Epithelial cell of esophagus (primary cell): ENCODE measurements around the gene SHB.

Experiments used
- DNase-seq: peaks from one replicate; pipeline ENCODE4 v3.0.0; 2010; ENCODE audit warnings: low read depth
- H3K4me3 ChIP-seq: 2 replicates; pipeline ENCODE4 v1.5.1; 2011; ENCODE audit warnings: mild to moderate bottlenecking, low read length, control low read depth
- CTCF ChIP-seq: IDR thresholded peaks from 2 replicates; pipeline ENCODE4 v1.5.1; 2011; ENCODE audit warnings: low read depth, mild to moderate bottlenecking, low read length, control low read depth, inconsistent platforms; ENCODE audit not compliant: insufficient read depth; ENCODE audit errors: missing control alignments

SHB gene

DNA sequence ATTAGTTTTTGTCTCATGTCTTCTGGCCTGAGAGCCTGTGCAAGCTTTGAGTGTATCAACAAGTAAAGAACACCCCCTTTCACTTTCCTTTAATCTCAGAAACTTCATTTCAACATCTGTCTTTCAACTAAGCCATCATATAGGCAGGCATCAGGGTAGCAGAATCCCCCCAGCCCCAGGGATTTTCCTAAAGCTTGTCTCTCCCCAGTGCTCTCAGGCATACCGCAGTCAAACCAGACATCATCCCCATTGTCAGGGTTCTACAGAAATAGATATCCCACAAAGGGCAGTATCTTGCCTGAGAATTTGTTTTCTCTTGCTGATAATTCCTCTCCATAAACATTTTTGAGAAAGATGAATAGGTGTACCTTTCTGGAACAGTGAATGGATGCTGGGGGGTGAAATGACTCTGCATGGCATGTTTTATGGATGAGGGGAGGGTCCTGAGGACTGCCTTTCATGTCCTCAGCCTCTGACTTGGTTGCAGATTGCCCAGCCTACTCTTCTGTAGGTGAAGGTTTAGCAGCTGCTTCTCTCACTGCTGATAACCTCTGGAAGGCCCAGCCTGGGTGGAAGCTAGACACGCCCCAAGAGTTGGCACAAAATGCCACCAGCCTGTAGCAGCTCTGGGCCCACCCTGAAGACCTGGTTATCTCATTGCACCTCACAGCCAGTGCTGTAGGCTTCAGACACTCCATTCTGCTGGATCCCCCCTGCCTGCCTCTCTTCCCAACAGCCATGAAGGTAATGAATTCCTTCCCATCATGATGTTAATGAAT lies 20.5 kb upstream of the SHB start:
- no peak for DNase-seq
- no peak for TF ChIP-seq CTCF
- H3K4me3 ChIP-seq: no peak overlapping the region

GRCh38 chr9:38088006-38088925 lies 19.2 kb upstream of the SHB start:
- no peak overlapping the region for H3K4me3 ChIP-seq
- DNase-seq: peak; percentile 46
- TF ChIP-seq CTCF: peak; percentile 98

DNA sequence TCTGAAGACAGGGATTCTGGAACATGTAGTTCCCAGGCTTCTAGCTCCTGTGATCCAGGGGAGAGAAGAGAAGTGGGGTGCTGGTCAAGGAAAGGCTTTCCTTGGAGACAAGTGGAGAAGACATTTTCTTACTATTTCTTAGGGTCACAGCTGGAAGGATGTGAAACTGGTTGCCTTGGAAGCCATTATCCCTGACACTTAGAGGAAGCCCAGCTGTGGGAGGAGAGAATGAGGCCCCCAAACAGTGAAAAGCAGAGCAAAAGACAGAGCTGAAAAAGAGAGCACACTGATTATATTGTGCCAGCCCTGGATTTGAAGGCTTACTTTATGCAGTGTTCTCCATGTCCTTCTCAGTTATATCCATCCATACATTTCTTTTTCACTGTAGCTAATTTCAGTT lies 17.5 kb upstream of the SHB start:
- no peak for TF ChIP-seq CTCF

DNA sequence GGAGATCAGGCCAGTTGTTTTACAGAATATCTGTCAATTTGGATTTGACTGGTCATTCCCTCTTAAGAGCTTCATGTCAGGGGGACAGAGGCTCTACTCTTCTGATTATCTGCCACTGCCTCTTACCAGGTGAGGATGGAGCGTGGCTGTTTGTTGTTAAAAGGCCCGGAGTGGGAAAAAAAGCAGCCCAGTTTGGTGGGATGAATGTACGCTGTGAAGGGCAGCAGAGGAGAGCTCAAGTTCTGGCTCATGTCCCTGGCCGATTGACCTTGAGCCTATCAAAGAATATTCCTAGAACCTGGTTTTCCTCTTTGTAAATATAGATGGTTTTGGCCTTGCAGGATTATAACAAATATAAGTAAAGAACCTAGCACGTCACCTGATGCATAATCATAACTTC lies 16.3 kb upstream of the SHB start:
- no peak for TF ChIP-seq CTCF
- H3K4me3 ChIP-seq: no peak overlapping the region
- no peak for DNase-seq

More for the DNA sequence above, 17.5 kb upstream of the SHB start:
- no peak for DNase-seq
- no peak overlapping the region for H3K4me3 ChIP-seq

GRCh38 chr9:38084556-38084880 lies 15.5 kb upstream of the SHB start:
- TF ChIP-seq CTCF: no peak
- H3K4me3 ChIP-seq: no peak overlapping the region
- no peak for DNase-seq

GRCh38 chr9:38083858-38084555 lies 15.0 kb upstream of the SHB start:
- no peak for TF ChIP-seq CTCF
- DNase-seq: no peak
- H3K4me3 ChIP-seq: no peak overlapping the region
